ENCODE measurements around the gene TBCD. TPM values are rescaled to one million over a fixed set of nuclear protein-coding genes. Genes with fewer than 3 reads are reported as not detected.

The TBCD gene
- total RNA-seq, 1 donor from 2014 or later, result 207 TPM

DNA sequence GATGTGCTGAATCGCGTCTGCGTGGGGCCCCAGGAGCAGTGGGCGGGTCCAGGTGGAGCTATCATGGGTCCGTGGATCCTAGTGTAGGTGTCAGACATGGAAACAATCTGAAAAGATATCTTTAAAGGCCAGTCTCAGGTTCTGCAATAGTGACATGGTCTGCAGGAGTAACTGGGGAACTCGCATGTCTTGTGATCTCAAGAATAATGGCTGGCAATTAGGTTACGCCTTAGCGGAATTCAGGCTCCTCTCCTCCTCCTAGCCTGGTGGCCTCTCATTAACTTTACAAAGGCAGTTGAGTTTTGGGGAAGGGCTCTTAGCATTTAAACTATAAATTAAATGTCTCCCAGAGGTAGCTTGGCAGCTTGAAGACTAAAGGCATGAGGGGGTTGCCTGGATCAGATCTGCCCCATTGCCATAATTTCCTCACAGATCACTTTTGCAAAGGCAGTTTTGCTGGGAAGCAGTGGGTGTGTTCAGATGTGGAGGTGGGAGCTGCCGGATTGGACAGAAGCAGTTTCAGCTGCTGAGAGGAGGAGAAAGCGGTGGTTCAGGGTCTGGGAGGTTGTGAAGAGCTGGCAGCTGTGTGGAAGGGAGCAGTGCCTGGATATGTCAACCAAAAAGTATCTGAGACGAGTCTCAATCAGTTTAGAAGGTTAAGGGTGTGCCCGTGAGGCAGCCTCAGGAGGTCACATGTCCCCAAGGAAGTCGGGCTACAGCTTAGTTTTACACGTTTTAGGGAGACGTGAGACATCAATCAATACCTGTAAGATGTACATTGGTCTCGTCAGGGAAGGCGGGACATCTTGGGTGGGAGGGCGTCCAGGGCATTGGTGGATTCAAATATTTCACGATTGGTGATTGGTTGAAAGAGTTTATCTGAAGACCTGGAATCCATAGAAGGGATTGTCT is 2.7 kb downstream of the TBCD start:
- no peaks in the 10 kb centered on the region for H3K36me3 Mint-ChIP-seq (ENCODE audit: low read depth, unreplicated experiment)
- no peak overlapping the region for H3K27ac Mint-ChIP-seq (ENCODE audit: unreplicated experiment)
- peaks cover 4% of the 10 kb centered on the region for H3K4me1 Mint-ChIP-seq (ENCODE audit: unreplicated experiment)
- no peak for DNase-seq (ENCODE audit: low spot score)
- H3K27me3 Mint-ChIP-seq (ENCODE audit: unreplicated experiment), result peaks cover 9% of the 10 kb centered on the region
- TF ChIP-seq, protein P1, sequence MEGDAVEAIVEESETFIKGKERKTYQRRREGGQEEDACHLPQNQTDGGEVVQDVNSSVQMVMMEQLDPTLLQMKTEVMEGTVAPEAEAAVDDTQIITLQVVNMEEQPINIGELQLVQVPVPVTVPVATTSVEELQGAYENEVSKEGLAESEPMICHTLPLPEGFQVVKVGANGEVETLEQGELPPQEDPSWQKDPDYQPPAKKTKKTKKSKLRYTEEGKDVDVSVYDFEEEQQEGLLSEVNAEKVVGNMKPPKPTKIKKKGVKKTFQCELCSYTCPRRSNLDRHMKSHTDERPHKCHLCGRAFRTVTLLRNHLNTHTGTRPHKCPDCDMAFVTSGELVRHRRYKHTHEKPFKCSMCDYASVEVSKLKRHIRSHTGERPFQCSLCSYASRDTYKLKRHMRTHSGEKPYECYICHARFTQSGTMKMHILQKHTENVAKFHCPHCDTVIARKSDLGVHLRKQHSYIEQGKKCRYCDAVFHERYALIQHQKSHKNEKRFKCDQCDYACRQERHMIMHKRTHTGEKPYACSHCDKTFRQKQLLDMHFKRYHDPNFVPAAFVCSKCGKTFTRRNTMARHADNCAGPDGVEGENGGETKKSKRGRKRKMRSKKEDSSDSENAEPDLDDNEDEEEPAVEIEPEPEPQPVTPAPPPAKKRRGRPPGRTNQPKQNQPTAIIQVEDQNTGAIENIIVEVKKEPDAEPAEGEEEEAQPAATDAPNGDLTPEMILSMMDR (IDR thresholded peaks at IDR 0.05; ENCODE audit: unreplicated experiment), result no peak
- no peaks in the 10 kb centered on the region for H3K9me3 Mint-ChIP-seq (ENCODE audit: unreplicated experiment)
- peak overlapping the region; percentile 13 for H3K4me3 Mint-ChIP-seq (ENCODE audit: unreplicated experiment)

DNA sequence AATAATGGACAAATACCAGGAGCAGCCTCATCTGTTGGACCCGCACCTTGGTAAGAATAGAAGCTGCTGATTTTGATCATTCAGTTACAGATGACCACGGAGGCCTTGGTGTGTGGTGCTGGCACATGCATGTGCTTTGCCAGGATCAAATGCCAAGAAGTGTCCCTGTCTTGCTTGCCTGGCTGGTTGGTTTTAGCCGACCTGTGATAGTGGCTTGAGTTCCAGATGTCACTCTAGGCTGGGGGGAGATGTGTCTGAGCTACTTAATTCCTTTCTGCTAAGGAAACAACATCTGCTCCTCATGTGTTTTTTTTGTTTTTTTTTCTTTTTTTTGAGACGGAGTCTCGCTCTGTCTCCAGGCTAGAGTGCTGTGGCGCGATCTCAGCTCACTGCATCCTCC is 4.3 kb downstream of the TBCD start:
- Mint-ChIP-seq H3K9me3 (ENCODE audit: unreplicated experiment) (no peaks in the 10 kb centered on the region), H3K4me1 (ENCODE audit: unreplicated experiment) (peaks cover 4% of the 10 kb centered on the region), H3K27ac (ENCODE audit: unreplicated experiment) (no peak overlapping the region), H3K4me3 (ENCODE audit: unreplicated experiment) (no peak overlapping the region), H3K27me3 (ENCODE audit: unreplicated experiment) (peaks cover 7% of the 10 kb centered on the region), H3K36me3 (ENCODE audit: low read depth, unreplicated experiment) (no peaks in the 10 kb centered on the region)
- DNase-seq (ENCODE audit: low spot score), result no peak
- TF ChIP-seq, protein P1 (IDR thresholded peaks at IDR 0.05; ENCODE audit: unreplicated experiment), result no peak

DNA sequence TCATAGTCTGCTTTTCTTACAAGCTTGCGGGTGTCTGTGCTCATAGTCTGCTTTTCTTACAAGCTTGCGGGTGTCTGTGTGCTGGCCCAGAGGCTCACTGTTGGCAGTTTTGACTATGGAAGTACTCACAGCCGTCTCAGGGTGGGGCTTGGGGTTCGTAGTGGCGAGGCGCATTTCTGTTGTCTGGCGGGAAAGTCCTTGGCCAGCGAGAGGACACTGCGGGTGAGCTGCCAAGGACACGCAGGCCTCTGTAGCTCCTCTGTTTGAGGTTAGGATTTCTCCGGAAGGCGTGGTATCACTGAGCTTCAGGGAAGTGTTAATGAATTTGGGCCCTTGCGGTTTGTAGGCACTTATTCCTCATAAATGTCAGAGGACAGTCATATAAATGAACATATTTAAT is 13.5 kb downstream of the TBCD start:
- no peak overlapping the region for H3K4me3 Mint-ChIP-seq (ENCODE audit: unreplicated experiment)
- H3K27ac Mint-ChIP-seq (ENCODE audit: unreplicated experiment), result no peak overlapping the region
- H3K36me3 Mint-ChIP-seq (ENCODE audit: low read depth, unreplicated experiment), result peaks cover 22% of the 10 kb centered on the region

DNA sequence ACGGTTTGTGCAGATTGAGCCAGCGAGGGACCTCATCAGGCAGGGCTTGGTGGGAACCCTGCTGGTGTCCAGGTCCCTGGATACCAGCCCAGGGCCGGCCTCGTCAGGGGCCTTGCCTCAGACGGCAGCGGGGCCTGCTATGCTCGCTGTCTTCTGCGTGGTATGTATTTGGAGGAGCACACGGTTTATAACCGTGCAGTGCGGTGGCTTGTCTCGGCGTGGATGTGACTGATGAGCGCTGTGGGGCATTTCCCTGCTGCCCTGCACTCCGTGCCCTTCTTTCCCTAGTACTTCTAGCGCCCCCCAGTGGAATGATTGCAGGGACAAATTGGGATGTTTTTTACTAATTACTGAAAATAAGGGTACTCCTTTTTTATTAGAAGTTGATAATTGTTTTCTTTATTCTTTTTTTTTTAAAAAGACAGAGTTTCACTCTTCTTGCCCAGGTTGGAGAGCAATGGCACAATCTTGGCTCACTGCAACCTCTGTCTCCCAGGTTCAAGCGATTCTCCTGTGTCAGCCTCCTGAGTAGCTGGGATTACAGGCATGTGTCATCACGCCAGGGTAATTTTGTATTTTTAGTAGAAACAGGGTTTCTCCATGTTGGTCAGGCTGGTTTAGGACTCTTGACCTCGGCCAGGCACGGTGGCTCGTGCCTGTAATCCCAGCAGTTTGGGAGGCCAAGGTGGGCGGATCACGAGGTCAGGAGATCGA is 15.3 kb downstream of the TBCD start:
- Mint-ChIP-seq H3K36me3 (ENCODE audit: low read depth, unreplicated experiment) (peaks cover 24% of the 10 kb centered on the region), H3K27ac (ENCODE audit: unreplicated experiment) (no peak overlapping the region), H3K4me3 (ENCODE audit: unreplicated experiment) (peak overlapping the region; percentile 18), H3K9me3 (ENCODE audit: unreplicated experiment) (no peaks in the 10 kb centered on the region), H3K27me3 (ENCODE audit: unreplicated experiment) (peaks cover 4% of the 10 kb centered on the region), H3K4me1 (ENCODE audit: unreplicated experiment) (peaks cover 7% of the 10 kb centered on the region)
- peak; percentile 67 for DNase-seq (ENCODE audit: low spot score)
- TF ChIP-seq, protein P1 (IDR thresholded peaks at IDR 0.05; ENCODE audit: unreplicated experiment), result peak; percentile 76

More for the DNA sequence above, 13.5 kb downstream of the TBCD start:
- Mint-ChIP-seq H3K4me1 (ENCODE audit: unreplicated experiment) (peaks cover 7% of the 10 kb centered on the region), H3K27me3 (ENCODE audit: unreplicated experiment) (peaks cover 4% of the 10 kb centered on the region), H3K9me3 (ENCODE audit: unreplicated experiment) (no peaks in the 10 kb centered on the region)
- DNase-seq (ENCODE audit: low spot score), result no peak
- TF ChIP-seq, protein P1 (IDR thresholded peaks at IDR 0.05; ENCODE audit: unreplicated experiment), result no peak

Measured in endothelial cell (in vitro differentiated cells).